Activated CD4-positive, alpha-beta T cell treated with anti-CD3 and anti-CD28 coated beads, Interleukin-10, Interleukin-2, amounts not matched to agents 100 ng/mL and 50 ng/mL, durations not matched to agents 16 hours and 8 hours (primary cell): Measurements from ENCODE around the gene SLC35G1.

Experiments
- DNase-seq: peaks from one replicate; pipeline ENCODE4 v3.0.0-alpha.2; 2020

The SLC35G1 gene

GRCh38 chr10:93893646-93894515, at the start of gene SLC35G1:
TSS of gene SLC35G1 (plus strand) at chr10:93893978. CDS start at chr10:93894034, 56 bp downstream.
- peak; percentile 84 for DNase-seq

DNA sequence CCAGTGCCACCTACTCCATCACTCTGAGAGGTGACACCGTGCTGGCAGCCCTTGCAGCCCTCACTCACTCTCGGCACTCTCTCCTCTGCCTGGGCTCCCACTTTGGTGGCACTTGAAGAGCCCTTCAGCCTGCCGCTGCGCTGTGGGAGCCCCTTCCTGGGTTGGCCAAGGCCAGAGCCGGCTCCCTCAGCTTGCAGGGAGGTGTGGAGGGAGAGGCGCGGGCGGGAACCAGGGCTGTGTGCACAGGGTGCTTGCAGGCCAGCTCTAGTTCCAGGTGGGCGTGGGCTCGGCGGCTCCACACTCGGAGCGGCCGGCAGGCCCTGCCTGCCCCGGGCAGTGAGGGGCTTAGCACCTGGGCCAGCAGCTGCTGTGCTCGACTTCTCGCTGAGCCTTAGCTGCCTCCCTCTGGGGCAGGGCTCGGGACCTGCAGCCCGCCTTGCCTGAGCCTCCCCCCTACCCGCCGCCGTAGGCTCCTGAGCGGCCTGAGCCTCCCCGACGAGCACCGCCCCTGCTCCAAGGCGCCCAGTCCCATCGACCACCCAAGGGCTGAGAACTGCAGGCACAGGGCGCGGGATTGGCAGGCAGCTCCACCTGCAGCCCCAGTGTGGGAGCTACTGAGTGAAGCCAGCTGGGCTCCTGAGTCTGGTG, 48.7 kb upstream of the SLC35G1 start:
- DNase-seq = no peak

- no peak for DNase-seq
Observed at GRCh38 chr10:93849593-93849992, 44.2 kb upstream of the SLC35G1 start.

GRCh38 chr10:93850031-93851015, 43.5 kb upstream of the SLC35G1 start:
- no peak for DNase-seq

DNA sequence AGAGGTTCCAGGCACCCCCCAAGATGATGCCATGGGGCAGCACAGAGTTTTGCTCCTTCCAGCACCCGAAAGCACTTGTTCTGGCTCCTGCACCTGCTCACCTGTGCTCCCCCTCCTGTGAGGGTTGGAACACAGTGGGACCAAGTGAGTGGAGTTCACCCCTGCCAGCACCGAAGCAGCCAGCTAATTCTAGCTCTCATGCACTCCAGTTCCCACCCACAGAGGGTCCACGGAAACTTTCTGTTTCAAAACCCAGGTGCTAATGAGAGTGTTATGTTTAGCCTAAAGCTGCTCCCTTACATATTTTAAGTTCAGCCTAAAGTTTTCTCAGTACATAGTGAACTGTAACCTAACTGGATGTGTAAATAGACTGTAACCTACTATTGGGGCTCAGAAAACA, 42.6 kb upstream of the SLC35G1 start:
- no peak for DNase-seq

GRCh38 chr10:93852476-93853095, 41.2 kb upstream of the SLC35G1 start:
- no peak for DNase-seq

DNA sequence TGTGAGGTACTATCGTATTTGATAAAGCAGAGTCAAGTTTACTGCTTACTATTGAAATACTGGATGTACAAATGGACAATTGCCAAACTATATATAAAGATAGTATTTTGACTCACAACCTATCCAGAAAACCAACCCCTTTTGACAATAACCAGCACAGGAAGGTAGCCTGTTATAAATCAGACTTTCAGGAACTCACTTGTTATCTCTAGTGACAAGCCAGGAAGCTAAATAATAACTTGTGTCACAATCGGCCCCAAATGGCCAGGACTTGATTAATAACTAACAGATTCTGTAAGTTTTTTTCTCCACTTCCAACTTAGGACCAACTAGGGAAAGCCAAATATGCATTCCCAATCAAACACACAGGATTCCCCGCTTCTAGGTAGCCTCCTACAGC, 38.8 kb upstream of the SLC35G1 start:
- DNase-seq = no peak

DNA sequence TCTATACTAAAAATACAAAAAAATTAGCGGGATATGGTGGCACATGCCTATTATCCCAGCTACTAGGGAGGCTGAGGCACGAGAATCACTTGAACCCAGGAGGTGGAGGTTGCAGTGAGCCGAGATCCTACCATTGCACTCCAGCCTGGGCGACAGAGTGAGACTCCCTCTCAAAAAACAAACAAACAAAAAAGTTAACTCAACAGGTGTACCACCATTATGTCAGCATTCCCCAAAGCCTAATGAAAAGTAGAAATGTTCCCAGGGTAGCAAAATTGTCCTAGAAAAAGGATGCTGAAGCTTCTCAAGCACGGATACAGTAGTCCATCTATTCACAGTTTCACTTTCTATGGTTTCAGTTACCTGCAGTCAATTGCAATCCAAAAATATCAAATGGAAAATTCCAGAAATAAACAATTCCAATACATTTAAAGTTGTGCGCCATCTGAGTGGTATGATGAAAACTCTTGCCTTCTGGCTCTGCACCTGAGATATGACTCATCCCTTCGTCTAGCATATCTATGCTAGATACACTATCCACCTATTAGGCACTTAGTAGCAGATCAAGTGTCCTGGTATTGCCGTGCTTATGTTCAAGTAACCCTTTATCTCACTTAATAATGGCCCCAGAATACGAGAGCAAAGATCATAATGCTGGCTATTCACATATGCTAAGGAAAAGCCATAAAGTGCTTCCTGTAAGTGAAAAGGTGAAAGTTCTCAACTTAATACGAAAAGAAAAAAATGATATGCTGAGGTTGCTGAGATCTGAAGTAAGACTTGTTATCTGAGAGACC, 37.2 kb upstream of the SLC35G1 start:
- DNase-seq = no peak

DNA sequence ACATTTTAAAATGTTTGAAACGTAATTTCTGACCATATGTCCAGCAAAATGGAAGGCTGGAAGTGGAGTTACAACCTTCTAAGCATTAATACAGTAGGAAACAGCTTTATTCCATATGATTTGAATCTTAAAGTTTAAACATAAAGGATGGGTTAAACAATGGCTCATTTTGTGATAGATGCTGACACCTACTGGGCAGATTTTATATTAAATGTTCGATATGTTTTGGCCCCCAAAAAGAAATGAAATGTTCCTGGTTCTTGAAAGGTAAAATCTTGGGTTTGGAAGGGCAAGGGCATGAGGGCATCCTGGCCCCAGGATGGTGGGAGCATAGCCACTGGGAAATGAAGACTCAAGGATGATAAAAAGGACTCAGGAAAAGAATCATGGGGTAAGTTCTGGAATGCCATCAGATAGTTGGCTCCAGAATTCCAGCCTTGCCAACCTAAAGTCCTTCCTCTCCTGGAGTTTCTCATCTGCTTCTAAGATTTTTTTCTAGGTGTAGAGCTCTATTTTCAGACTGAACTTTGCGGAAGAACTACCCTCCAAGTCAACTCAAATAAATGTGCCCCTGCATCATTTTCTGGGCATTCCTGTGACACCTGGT, 34.6 kb upstream of the SLC35G1 start:
- peak; percentile 9 for DNase-seq

- DNase-seq = no peak
Observed at GRCh38 chr10:93861825-93862224, 32.0 kb upstream of the SLC35G1 start.

GRCh38 chr10:93865794-93866425, 27.9 kb upstream of the SLC35G1 start:
- DNase-seq = no peak

- DNase-seq = no peak
Observed at GRCh38 chr10:93867525-93867924, 26.3 kb upstream of the SLC35G1 start.

DNA sequence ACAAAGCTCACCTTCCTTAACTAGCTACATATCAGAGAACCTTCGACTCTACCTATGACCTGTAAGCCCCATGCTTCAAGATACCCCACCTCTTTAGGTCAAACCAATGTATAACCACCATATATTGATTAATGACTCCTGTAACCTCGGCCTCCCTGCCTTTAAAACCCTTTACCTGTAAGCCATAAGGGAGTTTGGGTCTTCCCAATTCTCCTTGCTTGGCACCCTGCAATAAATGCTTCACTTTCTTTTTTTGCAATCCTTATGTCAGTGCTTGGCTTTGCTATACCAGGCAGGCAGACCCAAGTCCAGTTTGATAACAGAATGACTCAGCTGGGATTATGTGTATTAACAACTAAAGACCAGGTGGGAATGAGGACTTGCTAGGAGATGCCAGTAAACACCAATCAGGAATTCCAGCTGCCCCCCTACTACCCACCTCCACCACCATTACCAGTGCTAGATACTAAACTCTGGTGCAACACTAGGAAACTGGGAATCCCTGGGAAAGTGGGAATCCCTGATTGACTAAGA, 22.0 kb upstream of the SLC35G1 start:
- no peak for DNase-seq

DNA sequence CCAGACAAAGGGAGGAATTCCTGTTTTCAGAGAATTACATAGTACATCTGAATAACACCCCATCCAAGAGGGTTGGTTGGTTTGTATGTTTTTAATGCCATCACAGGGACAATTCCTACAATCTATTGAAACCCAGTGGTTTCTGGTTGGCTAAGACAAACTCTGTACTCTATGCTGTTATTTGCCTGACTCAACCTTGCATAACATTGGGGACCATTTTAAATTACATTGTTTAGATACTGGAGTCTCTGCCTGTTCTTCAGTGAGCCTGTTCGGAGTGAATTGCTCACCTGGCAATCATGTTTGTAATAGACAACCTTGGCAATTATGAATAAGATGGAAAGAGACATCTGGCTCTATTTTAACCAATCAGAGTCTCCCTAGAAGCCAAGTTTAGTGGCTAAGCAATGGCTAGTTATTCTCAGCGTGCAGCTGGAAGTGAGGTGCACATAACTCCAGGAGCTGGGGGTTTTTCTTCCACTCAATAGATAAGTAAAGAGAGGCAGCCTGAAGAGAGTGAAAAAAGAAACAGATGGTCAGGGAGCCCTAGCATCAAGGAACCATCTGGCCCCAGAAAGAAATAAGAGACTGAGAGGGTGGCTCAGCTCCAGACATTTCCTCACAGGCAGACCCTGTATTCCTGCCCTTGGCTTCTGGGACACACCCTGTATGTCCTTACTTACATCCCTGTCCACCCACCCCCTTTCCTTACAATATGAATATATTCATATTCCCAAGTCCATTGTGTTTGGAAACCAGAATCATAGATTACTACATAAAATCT, 21.2 kb upstream of the SLC35G1 start:
- no peak for DNase-seq

- DNase-seq = no peak
Observed at GRCh38 chr10:93873420-93874115, 20.2 kb upstream of the SLC35G1 start.

- no peak for DNase-seq
Observed at GRCh38 chr10:93874309-93875031, 19.3 kb upstream of the SLC35G1 start.

GRCh38 chr10:93875032-93875358, 18.8 kb upstream of the SLC35G1 start:
- no peak for DNase-seq

DNA sequence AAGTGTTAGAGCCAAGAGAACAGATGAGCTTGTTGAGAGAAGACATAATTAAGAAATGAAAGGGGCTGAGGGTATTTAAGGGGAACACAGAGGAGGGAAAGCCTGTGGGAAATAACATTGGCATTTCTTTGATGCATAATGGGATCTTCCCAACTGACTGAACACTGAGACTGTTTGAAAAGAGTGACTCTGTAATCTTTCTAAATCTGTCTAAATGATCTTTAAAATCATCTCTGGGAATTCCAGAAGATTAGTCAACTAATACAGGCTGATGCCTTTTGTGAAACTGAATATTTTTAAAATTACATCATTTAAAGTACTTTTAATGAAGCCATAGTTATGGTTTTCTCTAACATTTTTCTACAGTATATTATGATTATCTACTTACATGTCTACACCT, 17.4 kb upstream of the SLC35G1 start:
- no peak for DNase-seq

- DNase-seq = no peak
Observed at GRCh38 chr10:93879273-93879672, 14.5 kb upstream of the SLC35G1 start.
